Effector memory CD4-positive, alpha-beta T cell (primary cell): ENCODE data around the gene SNORC.

Experiments used
- DNase-seq, 3 donors: peaks; one replicate each; pipeline ENCODE4 v3.0.0-alpha.2; 2020
- H3K27ac ChIP-seq: 2 replicates; pipeline ENCODE4 v1.7.0; 2013; ENCODE audit warnings: mild to moderate bottlenecking, low read length, moderate library complexity; ENCODE audit not compliant: insufficient read depth, poor library complexity, severe bottlenecking
- H3K27me3 ChIP-seq: replicated peaks from 2 replicates; pipeline ENCODE4 v1.7.0; 2013; ENCODE audit warnings: mild to moderate bottlenecking, low read length; ENCODE audit not compliant: insufficient read depth, control insufficient read depth, poor library complexity, severe bottlenecking
- H3K36me3 ChIP-seq: 2 replicates; pipeline ENCODE4 v1.7.0; 2013; ENCODE audit warnings: mild to moderate bottlenecking, low read length, moderate library complexity; ENCODE audit not compliant: control insufficient read depth, insufficient read depth
- H3K4me1 ChIP-seq: 2 replicates; pipeline ENCODE4 v1.7.0; 2013; ENCODE audit warnings: low read length, mild to moderate bottlenecking; ENCODE audit not compliant: control insufficient read depth, insufficient read depth, poor library complexity, severe bottlenecking
- H3K4me3 ChIP-seq: 2 replicates; pipeline ENCODE4 v1.7.0; 2013; ENCODE audit warnings: low read length, low read depth, mild to moderate bottlenecking; ENCODE audit not compliant: insufficient read depth, poor library complexity, severe bottlenecking
- H3K9me3 ChIP-seq: 2 replicates; pipeline ENCODE4 v1.7.0; 2013; ENCODE audit warnings: mild to moderate bottlenecking, low read length, moderate library complexity; ENCODE audit not compliant: control insufficient read depth

SNORC gene

GRCh38 chr2:232865165-232865564, 4.9 kb upstream of the SNORC start:
- Histone ChIP-seq H3K27me3 (no peaks in the 10 kb centered on the region), H3K4me3 (no peak overlapping the region), H3K36me3 (no peaks in the 10 kb centered on the region), H3K9me3 (no peaks in the 10 kb centered on the region), H3K4me1 (no peaks in the 10 kb centered on the region), H3K27ac (no peak overlapping the region)
- DNase-seq: no peak

- no peak overlapping the region for H3K4me3 ChIP-seq
- H3K27ac ChIP-seq: no peak overlapping the region
- no peaks in the 10 kb centered on the region for H3K36me3 ChIP-seq
- DNase-seq: no peak
- no peaks in the 10 kb centered on the region for H3K4me1 ChIP-seq
- no peaks in the 10 kb centered on the region for H3K27me3 ChIP-seq
- H3K9me3 ChIP-seq: no peaks in the 10 kb centered on the region
These were observed 4.0 kb upstream of the SNORC start for GRCh38 chr2:232866104-232866503.

- H3K4me3 ChIP-seq: no peak overlapping the region
These were observed 686 bp upstream of the SNORC start for GRCh38 chr2:232869138-232870017.

GRCh38 chr2:232870766-232871371, 805 bp downstream of the SNORC start:
- no peak for DNase-seq
- H3K27me3 ChIP-seq: peaks cover 10% of the 10 kb centered on the region

More at GRCh38 chr2:232869138-232870017, 686 bp upstream of the SNORC start:
- Histone ChIP-seq H3K36me3 (no peaks in the 10 kb centered on the region), H3K27me3 (peaks cover under 1% of the 10 kb centered on the region), H3K27ac (no peak overlapping the region), H3K4me1 (no peaks in the 10 kb centered on the region), H3K9me3 (no peaks in the 10 kb centered on the region)
- no peak for DNase-seq

GRCh38 chr2:232871418-232871834, 1.4 kb downstream of the SNORC start:
- no peaks in the 10 kb centered on the region for H3K36me3 ChIP-seq
- H3K4me1 ChIP-seq: peaks cover 5% of the 10 kb centered on the region
- DNase-seq: no peak
- H3K9me3 ChIP-seq: no peaks in the 10 kb centered on the region
- no peak overlapping the region for H3K27ac ChIP-seq
- no peak overlapping the region for H3K4me3 ChIP-seq
- H3K27me3 ChIP-seq: peaks cover 10% of the 10 kb centered on the region

More at GRCh38 chr2:232870766-232871371, 805 bp downstream of the SNORC start:
- H3K36me3 ChIP-seq: no peaks in the 10 kb centered on the region
- H3K9me3 ChIP-seq: no peaks in the 10 kb centered on the region
- H3K27ac ChIP-seq: no peak overlapping the region
- H3K4me1 ChIP-seq: peaks cover 5% of the 10 kb centered on the region
- no peak overlapping the region for H3K4me3 ChIP-seq

- no peaks in the 10 kb centered on the region for H3K9me3 ChIP-seq
- no peaks in the 10 kb centered on the region for H3K36me3 ChIP-seq
- no peak for DNase-seq
- H3K27ac ChIP-seq: no peak overlapping the region
- no peak overlapping the region for H3K4me3 ChIP-seq
- peaks cover 5% of the 10 kb centered on the region for H3K4me1 ChIP-seq
- H3K27me3 ChIP-seq: peaks cover 10% of the 10 kb centered on the region
These were observed 2.0 kb downstream of the SNORC start for GRCh38 chr2:232871835-232872736.

GRCh38 chr2:232872826-232873225, 2.8 kb downstream of the SNORC start:
- no peak for DNase-seq
- Histone ChIP-seq H3K9me3 (no peaks in the 10 kb centered on the region), H3K4me1 (peaks cover 5% of the 10 kb centered on the region), H3K27me3 (peaks cover 10% of the 10 kb centered on the region), H3K36me3 (no peaks in the 10 kb centered on the region), H3K4me3 (no peak overlapping the region), H3K27ac (no peak overlapping the region)

- no peaks in the 10 kb centered on the region for H3K9me3 ChIP-seq
- peaks cover 5% of the 10 kb centered on the region for H3K4me1 ChIP-seq
- DNase-seq: no peak
- no peak overlapping the region for H3K4me3 ChIP-seq
- peaks cover 10% of the 10 kb centered on the region for H3K27me3 ChIP-seq
- H3K27ac ChIP-seq: no peak overlapping the region
- no peaks in the 10 kb centered on the region for H3K36me3 ChIP-seq
These were observed 3.3 kb downstream of the SNORC start for GRCh38 chr2:232873292-232873908.

GRCh38 chr2:232873909-232874641, 4.0 kb downstream of the SNORC start:
- Histone ChIP-seq H3K36me3 (no peaks in the 10 kb centered on the region), H3K9me3 (no peaks in the 10 kb centered on the region), H3K4me3 (no peak overlapping the region), H3K4me1 (peaks cover 5% of the 10 kb centered on the region), H3K27me3 (peaks cover 10% of the 10 kb centered on the region), H3K27ac (no peak overlapping the region)
- no peak for DNase-seq
